H1 (cell line): ENCODE data around the gene WDR5. TPM values are rescaled to one million over a fixed set of nuclear protein-coding genes. Genes with fewer than 3 reads are reported as not detected.

Experiments
- CREB1 ChIP-seq: IDR thresholded peaks from 2 replicates; pipeline ENCODE4 v1.6.1; 2012; ENCODE audit warnings: inconsistent platforms
- PHF8 ChIP-seq: fragments of 200-600 bp; sonication (generic); conservative IDR thresholded peaks from 2 replicates; pipeline ENCODE4 v1.7.1; 2012; ENCODE audit warnings: low read depth, mild to moderate bottlenecking, inconsistent platforms, low read length, moderate library complexity
- POLR2AphosphoS5 ChIP-seq: IDR thresholded peaks from 2 replicates; pipeline ENCODE4 v1.6.1; 2011; ENCODE audit warnings: low read depth, low read length
- SRF ChIP-seq: IDR thresholded peaks from 2 replicates; pipeline ENCODE4 v1.6.1; 2011; ENCODE audit warnings: mild to moderate bottlenecking, low read depth, low read length, moderate library complexity
- TBP ChIP-seq: IDR thresholded peaks from 2 replicates; pipeline ENCODE4 v1.6.1; 2011; ENCODE audit warnings: low read depth, low read length, improper control_type of control experiment
- TEAD4 ChIP-seq: IDR thresholded peaks from 2 replicates; pipeline ENCODE4 v1.6.1; 2012; ENCODE audit warnings: low read depth, low read length, inconsistent platforms, mixed read lengths
- polyA plus RNA-seq, 7 experiments: library from polyadenylated mRNA; depleted of rRNA in 3 of 7; stranded (reverse) in 5 of 7; unstranded in 2 of 7; fragments of >200 nt in 5 of 7; fragments of 200-250 nt in 2 of 7; gene quantifications; 1 replicate in 5 of 7; 2 replicates in 1 of 7; 4 replicates in 1 of 7; pipeline versions ENCODE4 v1.2.1 to v1.2.3, GENCODE V29; 2011 to 2013; ENCODE audit warnings: missing spikeins in 2 of 7, mixed read lengths in 2 of 7
- total RNA-seq: library from RNA; stranded (reverse); fragmentation: NEBNext Ultra II Directional; extraction: Animal tissue kit (Norgen Biotek cat#: 25700); gene quantifications from 2 replicates; pipeline ENCODE4 v1.2.1, GENCODE V29; 2021

Gene WDR5
- total and polyA plus RNA-seq, 2 of the 8 experiments (the other 6 are each of a cell fraction or from before 2014, with no cell fraction given) = 38.4 to 68.1 TPM

DNA sequence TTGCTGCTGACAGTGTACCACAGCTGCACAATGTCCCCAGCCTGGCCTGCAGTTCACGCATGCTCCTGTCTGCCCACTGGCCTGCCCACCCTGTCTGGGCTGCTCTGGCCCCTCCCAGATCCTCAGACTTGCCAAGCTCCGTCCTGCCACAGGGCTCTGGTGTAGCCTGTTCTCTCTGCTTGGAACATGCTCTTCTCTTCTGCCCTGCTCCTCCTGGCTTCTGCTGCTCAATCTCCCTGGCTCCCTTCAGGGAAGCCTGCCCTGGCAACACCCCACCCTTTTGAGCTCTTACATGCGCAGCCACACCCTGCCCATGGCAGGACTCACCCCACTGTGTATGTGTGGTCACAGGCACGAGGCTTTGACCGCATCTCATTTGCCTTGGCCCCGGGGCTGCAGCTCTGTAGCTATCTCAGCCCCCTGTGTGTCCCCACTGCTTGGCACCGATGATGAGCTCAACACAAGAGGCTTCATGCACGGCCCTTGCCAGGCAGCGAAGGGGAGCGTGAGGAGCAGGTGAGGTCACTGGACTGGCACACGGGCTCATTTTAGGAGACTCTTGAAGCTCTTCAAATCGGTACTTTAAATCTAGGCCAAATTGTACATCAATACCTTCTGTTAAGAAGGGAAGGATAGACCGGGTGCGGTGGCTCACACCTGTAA, 47.7 kb upstream of the WDR5 start (continued):
- TF ChIP-seq TBP (no peak), CREB1 (no peak), POLR2AphosphoS5 (no peak), TEAD4 (no peak), PHF8 (no peak), SRF (no peak)
